GM23338 (cell line): ENCODE data around the gene GOLGA6A. TPM values are rescaled to one million over a fixed set of nuclear protein-coding genes. Genes with fewer than 3 reads are reported as not detected.

Source experiments
- CTCF ChIP-seq, 2 experiments: fragments of 200-600 bp in 1 of 2; sonication (generic) in 1 of 2; conservative IDR thresholded peaks; 2 replicates each; pipeline versions ENCODE4 v1.5.1 to v1.6.1; 2016 to 2017; ENCODE audit warnings: antibody characterized with exemption in 2 of 2, low read depth in 2 of 2, mild to moderate bottlenecking in 2 of 2, moderate library complexity in 1 of 2
- ETS1 ChIP-seq: IDR thresholded peaks from 2 replicates; pipeline ENCODE4 v1.6.1; 2016; ENCODE audit warnings: antibody characterized with exemption
- EZH2 ChIP-seq: fragments of 200-600 bp; sonication (generic); IDR thresholded peaks from one replicate; pipeline ENCODE4 v1.8.0; 2017; ENCODE audit warnings: antibody characterized with exemption, mild to moderate bottlenecking, low read depth; ENCODE audit not compliant: unreplicated experiment
- EZH2phosphoT487 ChIP-seq: fragments of 200-600 bp; sonication (generic); IDR thresholded peaks from one replicate; pipeline ENCODE4 v1.8.1; 2018; ENCODE audit warnings: antibody characterized with exemption; ENCODE audit not compliant: unreplicated experiment
- JUNB ChIP-seq: IDR thresholded peaks from one replicate; pipeline ENCODE4 v1.6.1; 2016; ENCODE audit warnings: antibody characterized with exemption; ENCODE audit not compliant: unreplicated experiment
- NANOG ChIP-seq: IDR thresholded peaks from 2 replicates; pipeline ENCODE4 v1.6.1; 2016; ENCODE audit warnings: antibody characterized with exemption, borderline replicate concordance
- POLR2AphosphoS5 ChIP-seq: IDR thresholded peaks from 2 replicates; pipeline ENCODE4 v1.6.1; 2016; ENCODE audit warnings: antibody characterized with exemption, low read depth
- REST ChIP-seq: IDR thresholded peaks from one replicate; pipeline ENCODE4 v1.6.1; 2018; ENCODE audit warnings: antibody characterized with exemption; ENCODE audit not compliant: unreplicated experiment
- STAT1 ChIP-seq: IDR thresholded peaks from one replicate; pipeline ENCODE4 v1.6.1; 2016; ENCODE audit warnings: antibody characterized with exemption; ENCODE audit not compliant: unreplicated experiment
- ZNF114 ChIP-seq: fragments of 250-450 bp; sonication (Bioruptor Pico); IDR thresholded peaks from 2 replicates; pipeline ENCODE4 v1.5.0; 2020; ENCODE audit warnings: mild to moderate bottlenecking, moderate library complexity
- ZNF331 ChIP-seq: fragments of 250-450 bp; sonication (Bioruptor Pico); IDR thresholded peaks from 2 replicates; pipeline ENCODE4 v1.5.0; 2020; ENCODE audit warnings: low read depth, mild to moderate bottlenecking, moderate library complexity
- ZNF462 ChIP-seq: fragments of 250-450 bp; sonication (Bioruptor Pico); IDR thresholded peaks from 2 replicates; pipeline ENCODE4 v1.5.0; 2020; ENCODE audit warnings: mild to moderate bottlenecking, moderate library complexity
- polyA plus RNA-seq: library from polyadenylated mRNA; unstranded; fragments of >200 nt; fragmentation: Nextera tagmentation; extraction: Ambion mirVana; gene quantifications from 2 replicates; pipeline ENCODE4 v1.2.1, GENCODE V29; 2016
- total RNA-seq: library from RNA; depleted of rRNA; stranded (reverse); fragments of >200 nt; shearing (Covaris generic); gene quantifications from 2 replicates; pipeline ENCODE4 v1.2.3, GENCODE V29; 2014

The GOLGA6A gene
- total and polyA plus RNA-seq, 2 experiments from 2014 or later, result 0.18 to 2.1 TPM

GRCh38 chr15:74027688-74028087 is 54.7 kb downstream of the GOLGA6A start (continued):
- TF ChIP-seq ZNF462 (no peak), REST (no peak), NANOG (no peak), EZH2phosphoT487 (no peak), CTCF (conservative IDR thresholded peaks at IDR 0.05; ENCODE audit: low read depth in 2 of 2) (no peak), EZH2 (no peak), STAT1 (no peak), ZNF114 (CRISPR knock-in tag) (no peak), POLR2AphosphoS5 (no peak), ZNF331 (no peak), JUNB (no peak), ETS1 (no peak)
